HG02885 (cell line): ENCODE data around the gene CORO2A.
"Not testable (repeated sequence)": the region's sequence is repeated elsewhere in the genome, so short reads cannot be mapped to it uniquely, and the experiment has no call there.

ENCODE experiments used
- ATAC-seq: cut with Tn5 transposase; IDR thresholded peaks from one replicate; pipeline ENCODE4 v1.9.1; 2021; ENCODE audit warnings: mild to moderate bottlenecking; ENCODE audit not compliant: unreplicated experiment, poor library complexity

The CORO2A gene

GRCh38 chr9:98124091-98124490 lies 68.3 kb downstream of the CORO2A start:
- not testable (repeated sequence) for ATAC-seq

GRCh38 chr9:98121058-98121457 lies 71.4 kb downstream of the CORO2A start:
- ATAC-seq: no peak

DNA sequence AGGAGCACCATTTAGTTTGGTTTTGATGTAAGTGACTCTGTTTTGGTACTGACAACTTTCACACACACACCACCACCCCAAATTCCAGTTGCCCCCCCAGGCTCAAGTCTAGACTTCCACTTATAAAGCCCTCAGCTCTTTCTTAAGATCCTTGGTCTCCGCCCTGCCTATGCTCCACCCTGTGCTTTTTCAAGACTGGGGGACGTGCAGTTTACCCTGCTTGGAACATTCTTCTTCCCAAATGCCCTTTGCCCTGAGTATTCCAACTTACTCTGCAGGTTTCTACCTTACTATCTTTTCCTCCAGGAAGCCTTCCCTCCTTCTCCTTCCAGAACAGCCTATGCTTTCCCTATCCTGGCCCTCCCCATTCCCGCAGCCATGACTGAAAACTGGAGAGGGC lies 72.0 kb downstream of the CORO2A start:
- ATAC-seq: no peak

DNA sequence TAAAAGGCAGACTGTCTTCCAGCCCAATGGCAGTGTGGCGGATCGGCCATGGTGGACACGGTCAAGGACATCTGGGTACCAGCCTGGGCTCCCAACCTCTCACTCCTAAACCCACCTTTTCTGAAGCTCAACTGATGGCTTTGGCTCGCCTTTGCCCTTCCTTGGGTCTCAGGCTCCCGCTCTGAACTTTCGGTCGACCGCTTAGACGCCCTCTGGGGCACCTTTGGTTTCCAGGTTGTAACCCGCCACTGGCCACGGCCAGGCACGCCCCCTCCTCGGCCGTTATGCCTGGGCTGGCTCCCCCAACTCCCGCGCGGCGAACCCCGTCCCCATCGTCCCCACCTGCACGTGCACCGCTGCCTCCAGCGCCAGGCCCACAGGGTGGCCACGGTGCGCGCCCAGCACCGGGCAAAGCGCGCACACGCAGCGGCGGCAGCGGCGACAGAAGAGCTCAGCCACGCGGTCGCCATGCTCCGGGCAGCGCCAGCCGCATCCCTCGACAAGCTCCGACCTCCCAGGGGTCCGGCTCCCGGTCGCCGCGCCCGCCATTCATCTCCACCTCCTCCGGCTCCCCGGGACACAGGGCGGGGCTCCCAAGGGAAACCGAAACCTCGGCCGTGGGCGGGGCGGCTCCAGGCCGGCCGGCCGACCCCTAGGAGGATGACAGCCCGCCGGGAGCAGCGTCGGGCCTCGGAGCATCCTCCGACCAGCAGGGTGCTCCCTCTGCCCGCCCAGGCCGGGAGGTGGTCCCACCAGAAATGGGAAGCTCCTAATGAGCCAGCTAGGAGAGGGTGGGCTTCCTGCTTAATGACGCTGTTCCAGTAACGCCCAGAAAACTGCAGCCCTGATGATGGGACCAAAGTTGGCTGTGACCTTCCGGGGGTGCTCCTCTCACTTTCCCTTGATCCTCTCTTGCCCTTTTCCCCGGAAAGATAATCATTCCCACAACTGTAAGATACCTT lies 73.5 kb downstream of the CORO2A start, which contains the start of gene TRIM14:
Gene TRIM14 (minus strand): TSS at position 583 of the 962 bp plus-strand sequence. CDS start 34 bp downstream, at position 549.
- ATAC-seq: peak; percentile 65

- peak; percentile 37 for ATAC-seq
Observed at GRCh38 chr9:98117984-98118639, 74.3 kb downstream of the CORO2A start.

DNA sequence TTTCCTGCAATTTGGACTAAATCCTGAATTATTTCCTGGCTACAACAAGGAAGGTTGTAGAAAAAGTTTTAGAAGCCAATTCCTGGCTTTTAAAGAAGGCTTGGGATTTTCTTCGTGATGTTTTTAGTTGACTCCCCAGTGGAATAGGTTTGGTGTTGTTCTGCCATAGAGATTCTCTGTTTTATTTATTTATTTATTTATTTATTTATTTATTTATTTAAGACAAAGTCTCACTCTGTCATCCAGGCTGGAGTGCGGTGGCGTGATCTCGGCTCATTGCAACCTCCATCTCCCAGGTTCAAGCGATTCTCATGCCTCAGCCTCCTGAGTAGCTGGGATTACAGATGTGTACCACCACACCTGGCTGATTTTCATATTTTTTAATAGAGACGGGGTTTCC lies 75.3 kb downstream of the CORO2A start:
- not testable (repeated sequence) for ATAC-seq

- no peak for ATAC-seq
Observed at GRCh38 chr9:98109052-98109451, 83.4 kb downstream of the CORO2A start.

DNA sequence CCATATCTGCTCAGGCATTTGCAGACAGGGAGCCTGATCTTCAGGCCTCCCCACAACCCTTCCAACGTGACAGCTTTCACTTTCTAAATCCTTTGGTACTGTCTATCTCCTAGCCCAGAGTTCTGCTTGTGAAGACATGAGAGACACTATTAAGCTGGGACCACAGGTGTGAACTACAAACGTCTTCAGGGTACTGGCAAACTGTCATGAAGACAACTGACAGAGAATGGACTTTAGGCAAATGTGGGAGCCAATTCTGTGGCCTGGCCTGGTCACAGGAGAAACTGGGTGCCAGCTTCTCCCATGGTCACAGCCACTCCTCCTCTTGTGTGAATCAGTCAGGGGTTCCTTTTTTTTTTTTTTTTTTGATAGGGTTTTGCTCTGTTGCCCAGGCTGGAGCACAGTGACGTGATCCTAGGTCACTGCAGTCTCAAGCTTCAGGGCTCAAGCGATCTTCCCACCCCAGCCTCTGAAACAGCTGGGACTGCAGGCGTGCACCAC lies 83.9 kb downstream of the CORO2A start:
- peak; percentile 90 for ATAC-seq

DNA sequence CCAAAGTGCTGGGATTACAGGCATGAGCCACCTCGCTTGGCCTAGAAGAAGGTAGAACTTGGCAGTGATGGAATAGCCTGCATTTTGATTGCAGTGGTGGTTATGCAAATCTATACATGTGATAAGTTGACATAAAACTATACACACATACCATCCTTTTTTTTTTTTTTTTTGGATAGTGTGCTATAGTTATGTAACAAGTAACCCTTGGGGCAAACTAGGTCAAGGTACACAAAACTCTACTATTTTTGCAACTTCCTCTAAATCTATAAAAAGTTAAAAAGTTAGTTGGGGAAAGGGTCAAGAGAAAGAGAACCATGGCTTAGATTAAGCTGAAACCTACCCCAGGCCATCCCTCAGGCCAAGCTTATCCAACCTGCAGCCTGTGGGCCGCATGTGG lies 84.5 kb downstream of the CORO2A start:
- peak; percentile 24 for ATAC-seq

DNA sequence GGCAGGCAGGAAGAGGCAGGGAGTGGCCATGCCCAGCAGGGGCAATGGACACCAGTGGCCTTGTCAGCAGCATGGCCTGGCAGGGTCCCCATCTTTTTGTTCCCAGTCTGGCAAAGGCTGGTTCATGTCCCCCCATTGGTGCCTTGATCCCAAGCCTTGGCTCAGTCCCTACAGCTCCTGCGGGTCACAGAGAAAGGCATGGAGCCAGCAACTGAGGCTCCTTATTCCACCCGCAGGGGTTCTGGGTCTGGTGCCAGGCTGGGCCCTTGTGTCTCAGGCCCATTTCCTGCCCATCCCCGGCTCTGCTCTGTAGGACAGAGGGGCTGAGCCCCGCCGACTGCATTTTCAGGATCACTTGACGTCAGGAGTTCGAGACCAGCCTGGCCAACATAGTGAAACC lies 87.4 kb downstream of the CORO2A start:
- ATAC-seq: no peak

- no peak for ATAC-seq
Observed at GRCh38 chr9:98104445-98104881, 88.0 kb downstream of the CORO2A start.

GRCh38 chr9:98101868-98102273 lies 90.6 kb downstream of the CORO2A start:
- peak; percentile 99 for ATAC-seq

DNA sequence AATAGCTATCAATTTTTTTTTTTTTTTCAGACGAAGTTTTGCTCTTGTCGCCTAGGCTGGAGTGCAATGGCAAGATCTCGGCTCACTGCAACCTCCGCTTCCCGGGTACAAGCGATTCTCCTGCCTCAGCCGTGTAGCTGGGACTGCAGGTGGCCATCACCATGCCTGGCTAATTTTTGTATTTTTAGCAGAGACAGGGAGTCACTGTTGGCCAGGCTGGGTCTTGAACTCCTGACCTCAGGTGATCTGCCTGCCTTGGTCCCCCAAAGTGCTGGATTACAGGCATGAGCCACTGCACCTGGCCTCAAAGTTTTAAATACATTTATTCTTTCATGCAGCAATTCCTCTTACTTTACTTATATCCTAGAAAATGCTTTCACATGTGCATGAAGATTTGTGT lies 91.0 kb downstream of the CORO2A start:
- no peak for ATAC-seq

GRCh38 chr9:98100456-98100855 lies 92.0 kb downstream of the CORO2A start:
- no peak for ATAC-seq

DNA sequence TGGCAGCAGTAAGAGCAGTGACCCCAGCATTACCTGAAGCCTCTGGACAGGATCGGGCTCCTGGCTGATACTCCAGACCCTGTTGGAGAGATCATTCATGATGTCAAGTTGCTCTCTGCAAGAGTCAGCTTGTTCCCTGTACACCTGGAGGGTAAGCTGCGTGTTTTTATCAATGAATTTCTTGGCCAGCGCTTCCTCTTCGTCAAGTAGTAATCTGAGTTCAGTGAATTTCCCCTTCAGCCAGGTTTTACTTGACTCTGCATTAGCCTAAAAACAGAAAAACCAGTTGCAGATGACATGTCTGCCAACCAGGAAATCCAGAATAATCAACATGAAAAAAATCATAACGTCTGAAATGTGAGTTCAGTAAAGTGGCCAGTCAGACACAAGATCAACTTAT lies 92.5 kb downstream of the CORO2A start:
- ATAC-seq: no peak

GRCh38 chr9:98099346-98099745 lies 93.1 kb downstream of the CORO2A start:
- no peak for ATAC-seq

DNA sequence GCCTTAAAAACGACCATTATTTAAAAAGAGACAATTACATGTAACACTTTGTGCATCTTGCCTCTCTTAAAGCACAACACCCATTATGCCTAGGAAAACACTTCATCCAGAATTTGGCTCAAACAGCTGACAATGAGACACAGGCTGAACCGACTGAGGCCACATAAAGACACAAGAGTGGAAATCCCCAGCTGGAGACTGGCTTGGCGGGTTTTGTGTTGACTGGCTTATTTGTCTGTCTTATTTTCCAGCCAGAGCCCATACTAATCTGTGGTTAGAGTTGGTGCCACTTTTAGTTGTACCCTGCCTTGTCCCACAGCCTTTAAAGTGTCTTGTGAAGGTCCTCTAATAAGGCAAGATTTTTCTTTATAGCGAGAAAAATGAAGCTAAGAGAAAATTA lies 94.6 kb downstream of the CORO2A start:
- ATAC-seq: no peak

- no peak for ATAC-seq
Observed at GRCh38 chr9:98096091-98096490, 96.3 kb downstream of the CORO2A start.

DNA sequence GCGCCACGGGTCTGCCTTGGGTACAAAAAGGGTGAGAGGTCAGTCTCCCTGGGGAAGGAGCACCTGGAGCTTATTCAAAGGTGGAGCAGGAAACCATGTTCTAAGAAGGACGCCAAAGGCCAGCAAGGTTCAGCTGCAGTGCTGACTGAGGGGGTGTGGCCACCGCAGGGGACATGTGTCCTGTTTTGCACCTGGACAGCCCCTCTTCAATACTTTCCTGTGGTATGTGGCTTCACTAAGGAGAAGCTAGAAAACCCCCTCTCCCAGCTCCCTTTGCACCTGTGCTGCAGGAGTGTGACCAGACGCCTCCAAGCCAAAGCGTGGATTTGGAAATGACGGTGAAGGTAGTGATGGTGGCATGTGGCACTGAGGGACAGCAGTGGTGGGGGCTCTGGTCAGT lies 97.0 kb downstream of the CORO2A start:
- no peak for ATAC-seq

DNA sequence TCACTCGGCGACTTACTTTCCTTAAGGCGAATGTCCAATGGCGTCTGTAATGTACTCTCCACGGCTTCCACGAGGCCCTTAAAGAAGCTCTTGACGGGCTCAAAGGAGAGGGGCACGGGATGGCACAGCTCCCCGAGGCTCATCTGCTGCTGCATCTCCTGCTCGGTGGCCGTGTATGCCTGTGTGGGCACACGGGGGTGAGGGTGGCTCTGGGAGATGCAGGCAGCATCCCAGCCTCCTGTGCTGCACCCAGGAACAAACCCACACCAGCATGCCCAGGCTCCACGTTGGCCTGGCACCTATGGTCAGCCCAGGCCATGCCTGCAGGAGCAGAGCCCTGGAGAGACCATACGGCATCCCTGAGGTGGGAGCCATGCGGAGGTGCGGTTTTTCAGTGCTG lies 97.6 kb downstream of the CORO2A start:
- no peak for ATAC-seq

- no peak for ATAC-seq
Observed at GRCh38 chr9:98094316-98094715, 98.1 kb downstream of the CORO2A start.
